K562 (cell line): Measurements from ENCODE around the gene IL12RB1. TPM values are rescaled to one million over a fixed set of nuclear protein-coding genes. Genes with fewer than 3 reads are reported as not detected.

Experiments
- ATAC-seq: fragments of 200-7000 bp; cut with Tn5 transposase; 3 replicates; pipeline ENCODE4 v1.9.1; 2020; ENCODE audit warnings: moderate library complexity
- BruUV-seq: library from RNA; stranded (reverse); fragments of 400-500 nt; replicated peaks from 2 replicates; lab custom pipeline; 2021; lab: Mats Ljungman, UMichigan
- CTCF ChIA-PET: fragments of 300-600 bp; formaldehyde crosslinking; extraction: SDS; loops from one replicate; lab custom pipeline; 2021; ENCODE audit warnings: low intra/inter-chr PET ratio; lab: Yijun Ruan, JAX
- POLR2A ChIA-PET: fragments of 300-600, 350-650 bp; sonication (Branson Sonifier 250); formaldehyde crosslinking; extraction: SDS; loops from one replicate; lab custom pipeline; 2021; ENCODE audit warnings: antibody characterized with exemption, inconsistent platforms; lab: Yijun Ruan, JAX
- DNase-seq, 4 experiments: peaks; one replicate each; pipeline versions ENCODE4 v3.0.0 to v3.0.0-alpha.2; 2011 to 2018; ENCODE audit warnings: low spot score in 3 of 4, mixed read lengths in 3 of 4; ENCODE audit errors: extremely low read depth in 1 of 4
- FAIRE-seq: peaks from 2 replicates; lab custom pipeline; 2011; peaks lifted over from hg19 to GRCh38; lab: Jason Lieb, UNC
- H2AFZ ChIP-seq: 2 replicates; pipeline ENCODE4 v1.6.0; 2011; ENCODE audit warnings: low read depth, low read length, control low read depth, inconsistent platforms
- H3K27ac ChIP-seq: fragments of 200-600 bp; 3 replicates; pipeline ENCODE4 v1.8.0; 2011; ENCODE audit warnings: low read depth, mild to moderate bottlenecking, control low read depth, inconsistent platforms, low read length, moderate library complexity, mixed read lengths; ENCODE audit errors: extremely low read depth
- H3K27me3 ChIP-seq, 2 experiments: fragments of 300-600 bp in 1 of 2; 2 replicates in 1 of 2; 3 replicates in 1 of 2; pipeline versions ENCODE4 v1.6.0 to v1.8.0; 2011; ENCODE audit warnings: inconsistent platforms in 2 of 2, low read length in 2 of 2, mild to moderate bottlenecking in 1 of 2, mixed read lengths in 1 of 2, moderate library complexity in 1 of 2; ENCODE audit not compliant: control insufficient read depth in 2 of 2, insufficient read depth in 2 of 2
- H3K36me3 ChIP-seq: fragments of 300-600 bp; 3 replicates; pipeline ENCODE4 v1.8.0; 2011; ENCODE audit warnings: mild to moderate bottlenecking, low read length, inconsistent platforms; ENCODE audit not compliant: control insufficient read depth, insufficient read depth
- H3K4me1 ChIP-seq, 2 experiments: fragments of 200-600 bp in 1 of 2; replicated peaks in 1 of 2; 2 replicates in 1 of 2; 3 replicates in 1 of 2; pipeline versions ENCODE4 v1.5.1 to v1.8.0; 2011; ENCODE audit warnings: inconsistent platforms in 2 of 2, low read length in 2 of 2, mild to moderate bottlenecking in 1 of 2, mixed read lengths in 1 of 2, moderate library complexity in 1 of 2; ENCODE audit not compliant: control insufficient read depth in 2 of 2, insufficient read depth in 2 of 2
- H3K4me2 ChIP-seq: 2 replicates; pipeline ENCODE4 v1.6.1; 2011; ENCODE audit warnings: low read length, control low read depth, inconsistent platforms, mixed read lengths; ENCODE audit not compliant: insufficient read depth
- H3K4me3 ChIP-seq: fragments of 200-600 bp; sonication (generic), shearing (Covaris generic); 2 replicates; pipeline ENCODE4 v1.5.1; 2016; ENCODE audit warnings: control low read depth, inconsistent platforms
- H3K79me2 ChIP-seq: fragments of 200-600 bp; 3 replicates; pipeline ENCODE4 v1.8.0; 2011; ENCODE audit warnings: low read length, inconsistent platforms; ENCODE audit not compliant: control insufficient read depth, insufficient read depth
- H3K9ac ChIP-seq, 2 experiments: 2 replicates each; pipeline versions ENCODE4 v1.6.0 to v1.6.1; 2011; ENCODE audit warnings: low read depth in 2 of 2, low read length in 2 of 2, control low read depth in 1 of 2, inconsistent platforms in 1 of 2, mild to moderate bottlenecking in 1 of 2, mixed read lengths in 1 of 2; ENCODE audit not compliant: insufficient read depth in 1 of 2
- H3K9me1 ChIP-seq: one replicate; pipeline ENCODE4 v1.6.0; 2011; ENCODE audit warnings: inconsistent platforms, mild to moderate bottlenecking, low read length, moderate library complexity; ENCODE audit not compliant: control insufficient read depth, insufficient read depth
- H3K9me3 ChIP-seq: replicated peaks from 2 replicates; pipeline ENCODE4 v1.5.1; 2011; ENCODE audit warnings: low read depth, low read length, inconsistent platforms; ENCODE audit not compliant: control insufficient read depth, insufficient read depth
- H4K20me1 ChIP-seq: replicated peaks from 2 replicates; pipeline ENCODE4 v1.6.1; 2011; ENCODE audit warnings: low read length, inconsistent platforms, mixed read lengths; ENCODE audit not compliant: control insufficient read depth, insufficient read depth
- THRB ChIP-seq: fragments of 450-650 bp; formaldehyde crosslinking; conservative IDR thresholded peaks from 2 replicates; pipeline ENCODE4 v1.4.0; 2022; ENCODE audit warnings: mild to moderate bottlenecking, missing genetic modification characterization
- ZBTB33 ChIP-seq: sonication (generic); formaldehyde crosslinking; IDR thresholded peaks from 2 replicates; pipeline ENCODE4 v1.8.1; 2023; ENCODE audit warnings: mild to moderate bottlenecking, missing genetic modification reagents
- ZBTB40 ChIP-seq, 2 experiments: fragments of 450-650 bp in 1 of 2; sonication (generic) in 1 of 2; formaldehyde crosslinking in 1 of 2; IDR thresholded peaks; 2 replicates each; pipeline versions ENCODE4 v1.7.1 to v1.9.0; 2016 to 2022; ENCODE audit warnings: inconsistent platforms in 1 of 2, mild to moderate bottlenecking in 1 of 2, missing genetic modification reagents in 1 of 2
- WGBS: fragments of 100-300 bp; shearing (Covaris generic); methylation state at CpG from one replicate; pipeline ENCODE4 v1.1.6; 2016; ENCODE audit warnings: low coverage, mixed read lengths; ENCODE audit not compliant: insufficient coverage; ENCODE audit errors: missing lambda C conversion rate; 5-methylcytosine and 5-hydroxymethylcytosine counted together
- in situ Hi-C: fragments of 300-500 bp; cut with MboI; formaldehyde crosslinking; loops from 4 replicates; pipeline ENCODE4 v1.15.0; 2018; ENCODE audit warnings: inconsistent platforms, mixed read lengths
- intact Hi-C: fragments of 100-400 bp; cut with micrococcal nuclease; formaldehyde crosslinking; loops from 2 replicates; pipeline ENCODE4 v1.14.2; 2022
- polyA plus RNA-seq, 8 experiments: library from polyadenylated mRNA; depleted of rRNA in 4 of 8; stranded (reverse) in 5 of 8; unstranded in 3 of 8; fragments of >200 nt; fragmentation: Nextera tagmentation in 2 of 8; fragmentation: Illumina TruSeq in 1 of 8; extraction: Ambion mirVana in 2 of 8; extraction: Trizol in 1 of 8; gene quantifications; 2 replicates each; pipeline versions ENCODE4 v1.2.1 to v1.2.3, GENCODE V29; 2011 to 2014; ENCODE audit warnings: inconsistent platforms in 1 of 8, missing spikeins in 1 of 8
- total RNA-seq, 7 experiments: library from RNA; depleted of rRNA in 6 of 7; stranded (reverse); fragments of >200 nt in 6 of 7; fragmentation: Illumina TruSeq in 2 of 7; extraction: Trizol in 2 of 7; gene quantifications; 2 replicates each; pipeline versions ENCODE4 v1.2.1 to v1.2.3, GENCODE V29; 2011 to 2021; ENCODE audit warnings: low replicate concordance in 1 of 7

The IL12RB1 gene
- total and polyA plus RNA-seq, 9 of the 15 experiments (the other 6 are each of a cell fraction or from before 2014, with no cell fraction given): 0.04 to 0.07 (median 0.06) TPM; not detected in 5

GRCh38 chr19:18107235-18107634 is 20.5 kb upstream of the IL12RB1 start:
- no peak for ATAC-seq
- Histone ChIP-seq H3K27me3 (no peaks in the 10 kb centered on the region), H3K4me3 (no peak overlapping the region), H3K36me3 (peaks cover 6% of the 10 kb centered on the region; the same call in 1 of the 3 replicates), H3K9ac (no peak overlapping the region; a peak in 1 of 4 replicates), H3K9me1 (no peaks in the 10 kb centered on the region), H3K4me2 (no peak overlapping the region), H3K79me2 (no peaks in the 10 kb centered on the region), H2AFZ (no peak overlapping the region), H3K27ac (no peak overlapping the region), H4K20me1 (no peaks in the 10 kb centered on the region), H3K9me3 (no peaks in the 10 kb centered on the region), H3K4me1 (peaks cover 16 to 33% of the 10 kb centered on the region in 2 experiments)
- TF ChIP-seq ZBTB40 (IDR thresholded peaks at IDR 0.05) (no peak), ZBTB40 (CRISPR knock-in tag; IDR thresholded peaks at IDR 0.05) (no peak), THRB (CRISPR knock-in tag) (no peak), ZBTB33 (CRISPR knock-in tag) (peak; percentile 94)
- DNase-seq: no peak
- intact Hi-C loops (no loop called here), in situ Hi-C loops (no loop called here)
- 78% methylated on average over 9 of the region's 9 CpGs for WGBS
- ChIA-PET POLR2A (interaction anchor here (0.7 to 1.0 kb wide), 3 partner anchors 59 to 168 kb away, joined by 3 to 6 read pairs (median 4); no protein-coding TSS in a partner anchor), CTCF (no interaction called here)
- no TSS peak for BruUV-seq
- no peak for FAIRE-seq
